Measurements from ENCODE around the gene ZNF366.

The ZNF366 gene

DNA sequence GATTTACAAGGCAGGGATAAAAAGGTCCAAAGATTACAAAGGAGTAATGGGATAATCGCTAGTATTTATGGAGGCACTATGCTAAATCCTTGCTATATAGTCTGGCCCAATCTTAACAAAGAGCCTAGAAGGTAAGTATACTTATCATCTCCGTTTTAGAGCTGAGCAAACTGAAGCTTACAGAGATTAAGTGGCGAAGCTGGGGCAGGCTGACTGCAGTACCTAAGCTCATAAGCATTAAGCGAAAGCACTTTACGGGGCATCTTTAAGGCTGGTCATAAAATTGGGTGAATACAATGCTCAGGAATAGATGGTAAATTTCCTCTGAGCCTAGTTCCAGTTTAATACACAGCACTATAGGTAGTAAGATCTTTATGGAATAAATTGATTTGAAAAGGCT is 30.0 kb upstream of the ZNF366 start:
- DNase-seq (no peak), ATAC-seq (replicated peaks) (no peak)
- no peak overlapping the region for H3K4me3 Mint-ChIP-seq
- H3K27me3 Mint-ChIP-seq = peaks cover 10 to 31% of the 10 kb centered on the region in 2 donors
- peaks cover 0 to 5% of the 10 kb centered on the region in 2 donors for H3K36me3 Mint-ChIP-seq
- peaks cover 0 to 2% of the 10 kb centered on the region in 2 donors for H3K4me1 Mint-ChIP-seq
- H3K9me3 Mint-ChIP-seq = peaks cover 6 to 7% of the 10 kb centered on the region in 2 donors
- H3K27ac Mint-ChIP-seq = no peak overlapping the region

- no peak overlapping the region for H3K27ac Mint-ChIP-seq
- H3K36me3 Mint-ChIP-seq = peaks cover 0 to 7% of the 10 kb centered on the region in 2 donors
- H3K27me3 Mint-ChIP-seq = peaks cover 25 to 34% of the 10 kb centered on the region in 2 donors
- H3K9me3 Mint-ChIP-seq = peaks cover 6 to 7% of the 10 kb centered on the region in 2 donors
- no peak overlapping the region for H3K4me3 Mint-ChIP-seq
- H3K4me1 Mint-ChIP-seq = no peaks in the 10 kb centered on the region
- ATAC-seq (replicated peaks) (no peak), DNase-seq (no peak)
Measured at GRCh38 chr5:72531496-72532190, 24.4 kb upstream of the ZNF366 start.

- ATAC-seq (replicated peaks) (no peak), DNase-seq (no peak)
- Mint-ChIP-seq H3K27ac (no peak overlapping the region), H3K4me1 (no peaks in the 10 kb centered on the region), H3K27me3 (peaks cover 25 to 34% of the 10 kb centered on the region in 2 donors), H3K9me3 (peaks cover 6 to 7% of the 10 kb centered on the region in 2 donors), H3K4me3 (no peak overlapping the region), H3K36me3 (peaks cover 0 to 7% of the 10 kb centered on the region in 2 donors)
Measured at GRCh38 chr5:72530196-72530595, 23.0 kb upstream of the ZNF366 start.

GRCh38 chr5:72529383-72529782 is 22.2 kb upstream of the ZNF366 start:
- Mint-ChIP-seq H3K4me3 (no peak overlapping the region), H3K27ac (no peak overlapping the region), H3K27me3 (peaks cover 22 to 29% of the 10 kb centered on the region in 2 donors), H3K36me3 (peaks cover 0 to 7% of the 10 kb centered on the region in 2 donors), H3K9me3 (peaks cover 6 to 7% of the 10 kb centered on the region in 2 donors), H3K4me1 (no peaks in the 10 kb centered on the region)
- ATAC-seq (replicated peaks) (no peak), DNase-seq (no peak)

DNA sequence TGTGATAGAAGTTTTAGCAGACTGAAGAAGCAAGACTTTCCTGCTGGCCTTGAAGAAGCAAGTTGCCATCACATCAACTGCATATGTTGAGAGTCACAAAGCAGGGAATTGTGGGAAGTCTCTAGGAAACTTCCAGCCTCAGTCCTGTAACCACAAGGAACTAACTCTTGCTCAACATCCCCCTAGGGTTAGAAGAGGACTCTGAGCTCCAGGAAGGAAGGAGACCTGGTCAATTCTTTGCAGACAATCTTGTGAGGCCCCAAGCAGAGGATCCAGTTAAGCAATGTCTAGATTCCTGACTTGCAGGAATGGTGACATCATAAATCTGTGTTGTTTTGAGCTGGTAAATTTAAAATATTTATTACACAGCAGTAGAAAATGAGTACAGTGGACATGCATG is 18.6 kb upstream of the ZNF366 start:
- peaks cover 0 to 4% of the 10 kb centered on the region in 2 donors for H3K9me3 Mint-ChIP-seq
- H3K27me3 Mint-ChIP-seq = peaks cover 8 to 9% of the 10 kb centered on the region in 2 donors
- DNase-seq (no peak), ATAC-seq (replicated peaks) (no peak)
- peaks cover 0 to 1% of the 10 kb centered on the region in 2 donors for H3K36me3 Mint-ChIP-seq
- H3K27ac Mint-ChIP-seq = no peak overlapping the region
- H3K4me1 Mint-ChIP-seq = peaks cover 0 to 1% of the 10 kb centered on the region in 2 donors
- H3K4me3 Mint-ChIP-seq = no peak overlapping the region

GRCh38 chr5:72523960-72524582 is 16.9 kb upstream of the ZNF366 start:
- peaks cover 7 to 11% of the 10 kb centered on the region in 2 donors for H3K9me3 Mint-ChIP-seq
- H3K4me1 Mint-ChIP-seq = peaks cover 4 to 5% of the 10 kb centered on the region in 2 donors
- H3K27me3 Mint-ChIP-seq = peaks cover 0 to 4% of the 10 kb centered on the region in 2 donors
- H3K4me3 Mint-ChIP-seq = no peak overlapping the region
- H3K27ac Mint-ChIP-seq = no peak overlapping the region
- peaks cover 9 to 12% of the 10 kb centered on the region in 2 donors for H3K36me3 Mint-ChIP-seq
- ATAC-seq (replicated peaks) (peak; percentile 83), DNase-seq (no peak)

- ATAC-seq (replicated peaks) (no peak), DNase-seq (no peak)
- H3K27ac Mint-ChIP-seq = no peak overlapping the region
- H3K4me3 Mint-ChIP-seq = no peak overlapping the region
- peaks cover 15 to 16% of the 10 kb centered on the region in 2 donors for H3K36me3 Mint-ChIP-seq
- peaks cover 14 to 17% of the 10 kb centered on the region in 2 donors for H3K4me1 Mint-ChIP-seq
- H3K9me3 Mint-ChIP-seq = peaks cover 8 to 12% of the 10 kb centered on the region in 2 donors
- peaks cover 0 to 4% of the 10 kb centered on the region in 2 donors for H3K27me3 Mint-ChIP-seq
Measured at GRCh38 chr5:72522607-72523006, 15.4 kb upstream of the ZNF366 start.

DNA sequence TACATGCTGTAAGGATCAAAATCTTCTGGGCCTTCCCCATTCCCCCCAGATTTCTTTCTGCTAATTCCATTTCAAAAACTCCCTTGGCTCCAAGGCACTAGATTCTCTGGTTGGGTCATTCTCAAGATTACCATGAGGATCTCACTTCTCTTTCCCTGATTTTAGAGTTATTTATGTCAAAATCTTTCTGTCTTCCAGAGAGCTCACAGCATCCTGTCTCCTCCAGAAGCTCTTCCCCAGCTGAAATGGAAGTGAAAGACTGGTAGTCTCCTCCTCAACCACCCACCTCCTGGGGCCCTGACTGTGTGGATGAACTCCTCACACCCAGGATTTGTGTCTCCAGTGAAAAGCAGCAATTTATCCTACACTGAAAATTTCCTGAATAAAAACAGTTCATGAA is 11.9 kb upstream of the ZNF366 start:
- Mint-ChIP-seq H3K36me3 (peaks cover 15 to 16% of the 10 kb centered on the region in 2 donors), H3K4me1 (peaks cover 16 to 22% of the 10 kb centered on the region in 2 donors)
- no peak for ATAC-seq (replicated peaks)

GRCh38 chr5:72518001-72518683 is 10.9 kb upstream of the ZNF366 start:
- peak overlapping the region; percentile 15 to 21 for H3K4me3 Mint-ChIP-seq
- peaks cover 15 to 16% of the 10 kb centered on the region in 2 donors for H3K36me3 Mint-ChIP-seq
- peaks cover 8 to 12% of the 10 kb centered on the region in 2 donors for H3K9me3 Mint-ChIP-seq
- H3K4me1 Mint-ChIP-seq = peaks cover 16 to 22% of the 10 kb centered on the region in 2 donors
- no peaks in the 10 kb centered on the region for H3K27me3 Mint-ChIP-seq
- DNase-seq (peak; percentile 51), ATAC-seq (replicated peaks) (peak; percentile 92 to 94)
- peak overlapping the region; percentile 79 for H3K27ac Mint-ChIP-seq

More for the DNA sequence above, 11.9 kb upstream of the ZNF366 start:
- Mint-ChIP-seq H3K4me3 (no peak overlapping the region), H3K27me3 (no peaks in the 10 kb centered on the region), H3K9me3 (peaks cover 8 to 12% of the 10 kb centered on the region in 2 donors), H3K27ac (peak overlapping the region; percentile 15)
- no peak for DNase-seq

DNA sequence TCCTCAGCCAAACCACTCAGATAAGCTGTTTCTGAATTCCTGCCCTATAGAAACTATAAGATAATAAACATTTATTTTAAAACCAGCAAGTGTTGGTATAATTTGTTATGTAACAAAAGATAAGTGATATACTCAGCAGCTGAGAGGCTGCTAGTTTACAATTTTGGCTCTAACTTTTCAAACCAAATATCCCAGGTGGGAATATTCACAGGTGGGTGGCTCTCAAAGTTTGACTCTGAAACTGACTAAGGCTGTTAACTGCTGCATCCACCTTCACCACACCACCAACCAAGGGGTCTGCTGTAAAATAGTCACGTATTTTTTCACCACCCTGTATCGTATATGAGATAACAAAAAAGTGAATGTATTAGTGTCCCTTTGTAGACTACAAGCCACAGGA is 9.7 kb upstream of the ZNF366 start:
- H3K27me3 Mint-ChIP-seq = peaks cover 0 to 5% of the 10 kb centered on the region in 2 donors
- peaks cover 23 to 29% of the 10 kb centered on the region in 2 donors for H3K4me1 Mint-ChIP-seq
- H3K27ac Mint-ChIP-seq = no peak overlapping the region

DNA sequence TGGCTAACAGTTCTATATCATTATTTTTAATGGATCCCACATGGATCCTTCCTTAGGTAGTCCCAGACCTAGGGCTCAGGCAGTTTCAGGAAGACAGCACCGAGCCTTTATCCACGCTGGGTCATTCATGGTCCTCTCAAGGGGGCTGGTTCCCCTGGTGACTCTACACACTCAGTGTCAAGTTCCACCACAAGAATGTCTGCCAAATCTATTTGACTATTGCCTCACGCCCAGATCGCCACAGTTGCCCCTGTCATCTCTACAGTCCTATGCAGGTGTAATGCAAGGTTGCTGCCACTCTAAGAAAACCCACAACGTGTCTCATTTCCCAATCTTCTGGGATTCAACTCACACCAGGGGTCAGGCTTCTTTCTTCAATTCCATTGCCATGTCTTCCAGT is 8.0 kb upstream of the ZNF366 start:
- ATAC-seq (replicated peaks) (no peak), DNase-seq (no peak)
- Mint-ChIP-seq H3K9me3 (peaks cover 11 to 12% of the 10 kb centered on the region in 2 donors), H3K27ac (no peak overlapping the region), H3K4me3 (no peak overlapping the region), H3K4me1 (peaks cover 34 to 46% of the 10 kb centered on the region in 2 donors), H3K27me3 (peaks cover 0 to 8% of the 10 kb centered on the region in 2 donors), H3K36me3 (peaks cover 12 to 20% of the 10 kb centered on the region in 2 donors)

More for the DNA sequence above, 9.7 kb upstream of the ZNF366 start:
- ATAC-seq (replicated peaks) = no peak
- Mint-ChIP-seq H3K9me3 (peaks cover 9 to 13% of the 10 kb centered on the region in 2 donors), H3K36me3 (peaks cover 16 to 20% of the 10 kb centered on the region in 2 donors), H3K4me3 (no peak overlapping the region)
- no peak for DNase-seq

DNA sequence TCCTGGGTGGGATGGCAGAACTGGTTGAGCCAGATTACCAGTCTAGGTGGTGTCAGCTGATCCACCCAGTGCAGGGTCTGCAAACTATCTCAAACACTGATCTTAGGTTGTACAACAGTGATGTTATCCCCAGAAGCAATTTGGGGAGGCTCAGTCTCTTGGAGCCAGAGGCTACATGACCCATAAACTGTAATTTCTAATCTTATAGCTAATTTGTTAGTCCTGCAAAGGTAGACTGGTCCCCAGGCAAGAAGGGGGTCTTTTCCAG is 5.3 kb upstream of the ZNF366 start:
- Mint-ChIP-seq H3K4me3 (no peak overlapping the region), H3K27ac (peak overlapping the region; percentile 70), H3K27me3 (peaks cover 0 to 8% of the 10 kb centered on the region in 2 donors), H3K4me1 (peaks cover 42 to 55% of the 10 kb centered on the region in 2 donors), H3K9me3 (peaks cover 5 to 8% of the 10 kb centered on the region in 2 donors), H3K36me3 (peaks cover 0 to 8% of the 10 kb centered on the region in 2 donors)
- ATAC-seq (replicated peaks) (no peak), DNase-seq (no peak)

GRCh38 chr5:72511774-72512592 is 4.8 kb upstream of the ZNF366 start:
- Mint-ChIP-seq H3K4me1 (peaks cover 46 to 56% of the 10 kb centered on the region in 2 donors), H3K27me3 (peaks cover 0 to 8% of the 10 kb centered on the region in 2 donors), H3K9me3 (peaks cover 5 to 8% of the 10 kb centered on the region in 2 donors), H3K27ac (peak overlapping the region; percentile 70), H3K4me3 (peak overlapping the region; percentile 2 to 4), H3K36me3 (peaks cover 0 to 8% of the 10 kb centered on the region in 2 donors)
- DNase-seq (no peak), ATAC-seq (replicated peaks) (no peak)

DNA sequence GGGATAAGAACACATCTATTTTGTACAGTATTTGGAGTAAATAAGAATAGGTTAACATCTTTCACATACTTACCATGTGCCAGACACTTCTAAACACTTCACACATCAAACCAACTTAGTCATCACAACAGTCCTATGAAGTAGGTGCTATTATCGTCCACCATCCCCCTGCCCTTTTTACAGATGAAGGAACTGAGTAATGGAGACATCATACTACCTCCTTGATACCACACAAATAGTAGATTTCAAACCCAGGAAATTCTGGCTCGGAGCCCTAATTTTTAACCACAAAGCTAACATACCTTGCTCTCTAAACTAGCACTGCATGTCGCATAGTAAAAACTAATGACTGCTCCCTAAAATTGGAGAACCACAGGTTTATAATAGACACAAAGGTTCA is 4.2 kb upstream of the ZNF366 start:
- no peak for DNase-seq
- Mint-ChIP-seq H3K36me3 (peaks cover 0 to 8% of the 10 kb centered on the region in 2 donors), H3K4me1 (peaks cover 51 to 62% of the 10 kb centered on the region in 2 donors), H3K4me3 (peak overlapping the region; percentile 17 to 28), H3K9me3 (peaks cover 5 to 8% of the 10 kb centered on the region in 2 donors), H3K27me3 (peaks cover 0 to 8% of the 10 kb centered on the region in 2 donors), H3K27ac (peak overlapping the region; percentile 70)
- ATAC-seq (replicated peaks) = peak; percentile 17 to 23

Measured in stimulated activated naive B cell treated with anti-CD40 and anti-IgM and Interleukin-4, amounts not matched to agents 10 μg/mL and 1 μg/mL and 100 μg/mL, for 72 hours (primary cell).